HG03097 (cell line): Measurements from ENCODE around the gene WNK2.

Experiments used
- ATAC-seq: cut with Tn5 transposase; IDR thresholded peaks from one replicate; pipeline ENCODE4 v1.9.1; 2021; ENCODE audit not compliant: unreplicated experiment, low FRiP score

WNK2 gene

DNA sequence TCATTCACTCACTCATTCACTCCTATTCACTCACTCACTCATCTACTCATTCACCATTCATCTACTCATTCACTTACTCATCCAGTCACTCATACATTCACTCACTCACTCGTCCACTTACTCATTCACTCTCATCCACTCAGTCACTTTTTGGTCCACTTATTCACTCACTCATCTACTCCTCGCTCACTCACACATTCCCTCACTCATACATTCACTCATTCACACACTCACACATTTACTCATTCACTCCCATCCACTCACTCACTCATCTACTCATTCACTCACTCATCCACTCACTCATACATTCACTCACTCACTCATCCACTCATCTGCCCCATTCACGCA, 27.7 kb downstream of the WNK2 start:
- no peak for ATAC-seq

- no peak for ATAC-seq
Measured at GRCh38 chr9:93212409-93212808, 28.5 kb downstream of the WNK2 start.

DNA sequence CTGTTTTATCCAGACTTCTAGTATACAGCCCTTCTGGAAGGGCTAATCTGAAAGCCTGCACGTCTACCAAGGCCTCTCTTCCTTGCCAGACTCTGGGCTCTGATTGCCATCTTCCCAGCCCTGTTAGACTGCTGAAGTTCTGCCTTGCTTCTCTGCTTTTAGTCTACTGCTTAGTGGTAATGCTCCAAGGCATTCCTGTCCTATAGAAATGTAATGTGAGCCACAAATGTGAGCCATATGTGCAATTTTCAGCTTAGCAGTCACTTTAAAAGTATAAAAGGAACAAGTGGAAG, 32.1 kb downstream of the WNK2 start:
- no peak for ATAC-seq

DNA sequence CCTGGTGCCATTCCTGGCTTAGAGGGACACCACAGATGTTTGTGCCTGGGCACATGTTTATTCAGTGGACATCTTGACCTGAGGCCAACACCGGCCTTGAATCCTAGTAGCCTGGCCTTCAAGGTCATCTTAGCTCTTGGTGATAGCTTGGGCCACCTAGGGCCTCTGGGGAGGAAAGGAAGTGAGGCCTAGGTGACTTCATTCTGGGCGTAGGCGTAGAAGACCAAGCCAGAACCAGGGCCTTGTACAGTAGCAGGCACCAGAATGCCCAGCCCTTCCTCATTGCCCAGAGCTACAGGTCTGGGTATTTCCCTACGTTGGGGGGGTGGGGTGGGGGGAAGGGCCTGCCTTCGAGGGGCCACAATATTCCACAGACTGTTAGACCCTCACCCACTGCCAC, 33.8 kb downstream of the WNK2 start:
- ATAC-seq, result no peak

DNA sequence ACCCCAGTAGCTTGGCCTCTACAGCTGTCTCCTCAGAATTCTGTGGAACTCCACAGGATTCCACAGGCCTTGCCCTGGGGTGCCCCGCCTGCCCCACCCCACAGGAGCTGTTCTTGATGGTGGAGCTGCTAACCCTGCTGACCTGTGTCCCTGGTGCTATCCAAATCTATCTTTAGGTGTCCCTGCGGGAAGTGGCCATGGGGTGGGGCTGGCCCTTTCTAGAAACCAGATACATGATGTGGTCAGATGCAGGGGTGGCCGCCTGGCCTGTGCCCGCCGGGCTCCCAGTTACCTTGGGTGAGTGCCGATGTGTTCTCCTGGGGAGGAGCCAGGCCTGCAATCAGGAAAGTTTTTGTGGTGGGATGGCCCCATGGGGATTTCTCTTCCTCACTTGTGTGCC, 34.2 kb downstream of the WNK2 start:
- no peak for ATAC-seq

DNA sequence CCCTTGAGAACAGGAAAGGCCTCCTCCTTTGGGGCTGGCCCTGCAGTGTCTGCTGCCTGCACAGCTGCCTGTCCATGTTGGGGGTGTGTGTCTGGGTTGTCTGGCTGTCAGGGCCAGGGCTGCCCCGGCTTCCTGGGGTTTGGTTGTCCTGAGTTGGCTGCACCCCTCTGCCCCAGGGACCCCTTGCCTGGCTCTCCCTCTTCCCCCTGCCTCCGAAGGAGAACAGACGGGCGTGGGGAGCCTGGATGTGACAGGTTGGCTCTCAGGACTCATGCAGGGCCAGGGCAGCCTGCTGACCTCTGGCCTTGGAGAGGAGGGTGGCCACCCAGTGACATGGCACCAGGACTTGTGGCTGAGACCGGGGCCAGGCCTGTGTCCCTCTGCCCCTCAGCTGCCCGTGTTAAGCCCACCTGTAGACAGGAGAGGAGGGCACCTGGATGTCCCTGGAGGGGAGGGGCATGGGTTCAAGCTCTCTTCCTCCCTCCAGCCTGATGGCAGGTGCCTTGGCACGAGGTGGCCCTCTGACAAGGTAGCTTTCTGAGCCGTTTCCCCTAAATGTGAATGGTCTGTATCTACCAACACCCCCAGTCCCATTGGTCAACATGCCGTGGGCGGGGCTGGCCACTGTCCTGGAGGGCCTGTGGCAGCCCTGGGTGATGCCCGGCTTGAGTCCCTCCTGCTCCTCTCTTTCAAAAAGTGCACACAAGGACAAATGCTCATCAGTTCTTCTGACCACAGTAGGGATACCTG, 34.9 kb downstream of the WNK2 start:
- ATAC-seq, result no peak

DNA sequence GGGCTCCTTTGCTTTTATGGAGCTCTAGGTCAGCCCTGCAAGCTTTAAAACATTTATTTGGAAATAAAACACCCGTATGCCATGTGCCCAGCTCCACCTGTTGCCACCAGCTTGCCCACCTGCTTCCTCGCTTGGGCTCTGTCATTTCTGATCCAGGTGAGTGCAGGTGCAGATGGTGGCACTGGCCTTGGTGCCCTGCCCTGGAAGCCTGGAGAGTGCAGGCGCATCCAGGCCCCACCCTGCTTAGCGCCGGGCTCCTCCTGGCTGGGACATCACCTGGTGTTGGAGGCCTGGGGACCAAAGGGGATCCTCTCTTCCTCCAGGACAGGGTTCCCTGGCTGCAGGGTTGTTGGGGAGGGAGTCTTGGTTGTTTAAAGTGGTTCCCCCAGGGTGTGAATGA, 35.8 kb downstream of the WNK2 start:
- ATAC-seq, result no peak

- ATAC-seq, result no peak
Measured at GRCh38 chr9:93220627-93221026, 36.7 kb downstream of the WNK2 start.

- no peak for ATAC-seq
Measured at GRCh38 chr9:93221044-93221443, 37.1 kb downstream of the WNK2 start.

GRCh38 chr9:93222890-93223259, 38.9 kb downstream of the WNK2 start:
- ATAC-seq, result no peak

GRCh38 chr9:93223260-93224180, 39.6 kb downstream of the WNK2 start:
- no peak for ATAC-seq

GRCh38 chr9:93224591-93224990, 40.7 kb downstream of the WNK2 start:
- no peak for ATAC-seq

- no peak for ATAC-seq
Measured at GRCh38 chr9:93225417-93225816, 41.5 kb downstream of the WNK2 start.

GRCh38 chr9:93225892-93226291, 42.0 kb downstream of the WNK2 start:
- no peak for ATAC-seq

GRCh38 chr9:93226819-93227218, 42.9 kb downstream of the WNK2 start:
- ATAC-seq, result no peak

DNA sequence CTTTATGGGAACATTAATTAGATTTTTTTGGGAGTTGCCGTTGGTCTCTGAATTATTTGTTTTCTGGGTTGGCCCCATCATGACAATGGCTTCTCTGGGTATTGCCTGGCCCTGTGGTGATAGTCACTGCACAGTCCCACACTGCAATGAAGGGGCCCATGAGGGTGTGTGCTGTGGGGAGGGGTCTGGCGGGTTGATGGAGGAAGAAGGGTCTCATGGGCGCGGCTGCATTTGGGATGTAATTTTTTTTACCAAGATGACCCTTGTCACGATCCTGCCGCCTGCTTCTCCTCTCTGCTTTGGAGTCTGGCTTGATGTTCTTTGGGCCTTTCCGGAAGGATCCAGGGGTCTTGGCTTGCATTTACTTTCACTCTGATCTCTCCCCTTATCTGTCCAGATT, 44.1 kb downstream of the WNK2 start:
- ATAC-seq, result no peak

- ATAC-seq, result no peak
Measured at GRCh38 chr9:93228453-93228852, 44.5 kb downstream of the WNK2 start.

DNA sequence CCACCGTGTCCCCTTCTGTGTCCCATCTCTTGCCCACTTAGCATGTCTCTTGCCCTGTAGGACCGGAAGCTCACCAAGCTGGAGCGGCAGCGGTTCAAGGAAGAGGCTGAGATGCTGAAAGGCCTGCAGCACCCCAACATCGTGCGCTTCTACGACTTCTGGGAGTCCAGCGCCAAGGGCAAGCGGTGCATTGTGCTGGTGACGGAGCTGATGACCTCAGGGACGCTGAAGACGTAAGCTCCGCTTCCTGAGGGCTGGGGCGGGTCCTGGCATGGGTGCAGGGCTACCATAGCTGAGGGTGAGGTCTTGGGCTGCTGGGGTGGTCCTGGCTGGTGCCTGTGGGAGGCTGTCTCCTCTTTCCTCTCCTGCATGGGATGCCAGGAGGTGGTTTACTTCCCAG, 45.7 kb downstream of the WNK2 start:
- no peak for ATAC-seq

DNA sequence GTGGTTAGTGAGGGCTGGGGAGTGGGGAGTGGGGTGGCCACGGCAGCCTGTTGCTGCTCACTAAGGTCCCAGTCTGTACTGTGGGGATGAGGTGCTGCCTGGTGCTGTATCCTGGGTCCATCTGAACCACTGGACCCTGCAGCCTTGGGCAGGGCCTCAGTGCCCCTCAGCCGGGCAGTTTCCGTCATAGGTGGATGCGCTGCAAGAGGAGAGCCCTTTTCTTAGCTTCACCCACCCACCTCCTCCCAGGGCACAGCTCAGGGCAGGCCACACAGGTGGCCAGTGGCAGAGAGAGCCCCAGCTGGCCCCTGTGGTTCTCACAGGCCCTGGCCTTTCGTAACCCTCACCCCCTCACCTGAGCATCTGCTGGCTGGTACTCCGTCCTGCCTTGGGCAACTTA, 46.2 kb downstream of the WNK2 start:
- no peak for ATAC-seq

GRCh38 chr9:93230601-93231000, 46.7 kb downstream of the WNK2 start:
- ATAC-seq, result no peak

DNA sequence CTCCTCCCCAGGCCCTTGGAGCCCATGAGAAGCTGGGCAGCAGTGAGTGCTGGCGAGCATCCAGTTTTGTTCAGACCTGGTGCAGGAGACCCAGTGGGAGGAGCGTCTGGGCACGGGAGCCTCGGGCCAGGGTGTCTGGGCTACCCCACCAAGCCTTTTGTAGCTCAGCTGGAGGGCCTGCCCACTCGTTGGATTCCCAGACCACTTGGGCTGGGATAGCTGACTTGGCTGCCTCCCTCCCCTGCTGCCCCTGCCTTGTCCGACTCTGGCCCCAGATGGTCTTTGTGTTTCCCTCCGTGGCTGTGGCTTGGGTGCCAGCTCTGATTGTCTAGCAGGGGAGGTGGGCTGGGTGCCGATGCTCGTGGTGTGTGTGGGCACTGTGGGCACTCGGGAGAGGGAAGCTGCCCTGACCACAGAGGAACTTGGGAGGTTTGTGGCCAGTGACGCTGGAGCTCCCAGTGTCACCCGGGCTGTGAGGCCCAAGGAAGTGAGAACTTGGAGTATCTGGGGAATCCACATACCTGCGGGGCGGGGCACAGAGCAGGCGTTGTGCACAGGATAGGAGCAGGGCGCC, 47.3 kb downstream of the WNK2 start:
- ATAC-seq, result no peak

- no peak for ATAC-seq
Measured at GRCh38 chr9:93231716-93232115, 47.8 kb downstream of the WNK2 start.
